GM12874 (cell line): ENCODE measurements around the gene GHR.

Experiments used
- TF ChIP-seq, protein P1 (sequence below): IDR thresholded peaks from 2 replicates; pipeline ENCODE4 v1.5.1; 2011; ENCODE audit warnings: low read depth, mild to moderate bottlenecking, control low read depth, low read length, moderate library complexity; ENCODE audit not compliant: insufficient read depth

Gene GHR

DNA sequence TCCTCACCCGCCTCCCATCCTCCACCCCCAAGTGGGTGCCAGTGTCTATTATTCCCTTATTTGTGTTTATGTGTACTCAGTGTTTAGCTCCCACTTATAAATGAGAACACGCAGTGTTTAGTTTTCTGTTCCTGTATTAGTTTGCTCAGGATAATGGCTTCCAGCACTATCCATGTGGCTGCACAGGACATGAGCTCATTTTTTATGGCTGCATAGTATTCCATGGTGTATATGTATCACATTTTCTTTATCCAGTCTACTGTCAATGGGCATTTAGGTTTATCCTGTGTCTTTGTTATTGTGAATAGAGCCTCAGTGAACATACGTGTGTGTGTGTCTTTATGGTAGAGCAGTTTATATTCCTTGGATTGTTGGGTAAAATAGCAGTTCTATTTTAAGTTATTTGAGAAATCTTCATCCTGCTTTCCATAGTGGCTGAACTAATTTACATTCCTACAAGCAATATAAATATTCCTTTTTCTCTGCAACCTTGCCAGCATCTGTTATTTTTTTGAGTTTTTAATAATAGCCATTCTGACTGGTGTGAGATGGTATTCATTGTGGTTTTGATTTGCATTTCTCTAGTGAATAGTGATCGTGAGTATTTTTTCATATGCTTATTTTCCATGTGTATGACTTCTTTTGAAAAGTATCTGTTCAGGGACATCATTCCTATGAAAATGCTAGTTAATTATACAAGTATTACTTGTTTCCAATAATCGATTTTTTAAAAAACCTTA, 169.3 kb downstream of the GHR start:
- TF ChIP-seq, protein P1, sequence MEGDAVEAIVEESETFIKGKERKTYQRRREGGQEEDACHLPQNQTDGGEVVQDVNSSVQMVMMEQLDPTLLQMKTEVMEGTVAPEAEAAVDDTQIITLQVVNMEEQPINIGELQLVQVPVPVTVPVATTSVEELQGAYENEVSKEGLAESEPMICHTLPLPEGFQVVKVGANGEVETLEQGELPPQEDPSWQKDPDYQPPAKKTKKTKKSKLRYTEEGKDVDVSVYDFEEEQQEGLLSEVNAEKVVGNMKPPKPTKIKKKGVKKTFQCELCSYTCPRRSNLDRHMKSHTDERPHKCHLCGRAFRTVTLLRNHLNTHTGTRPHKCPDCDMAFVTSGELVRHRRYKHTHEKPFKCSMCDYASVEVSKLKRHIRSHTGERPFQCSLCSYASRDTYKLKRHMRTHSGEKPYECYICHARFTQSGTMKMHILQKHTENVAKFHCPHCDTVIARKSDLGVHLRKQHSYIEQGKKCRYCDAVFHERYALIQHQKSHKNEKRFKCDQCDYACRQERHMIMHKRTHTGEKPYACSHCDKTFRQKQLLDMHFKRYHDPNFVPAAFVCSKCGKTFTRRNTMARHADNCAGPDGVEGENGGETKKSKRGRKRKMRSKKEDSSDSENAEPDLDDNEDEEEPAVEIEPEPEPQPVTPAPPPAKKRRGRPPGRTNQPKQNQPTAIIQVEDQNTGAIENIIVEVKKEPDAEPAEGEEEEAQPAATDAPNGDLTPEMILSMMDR: no peak

GRCh38 chr5:42593591-42593990, 170.4 kb downstream of the GHR start:
- TF ChIP-seq, protein P1: no peak

DNA sequence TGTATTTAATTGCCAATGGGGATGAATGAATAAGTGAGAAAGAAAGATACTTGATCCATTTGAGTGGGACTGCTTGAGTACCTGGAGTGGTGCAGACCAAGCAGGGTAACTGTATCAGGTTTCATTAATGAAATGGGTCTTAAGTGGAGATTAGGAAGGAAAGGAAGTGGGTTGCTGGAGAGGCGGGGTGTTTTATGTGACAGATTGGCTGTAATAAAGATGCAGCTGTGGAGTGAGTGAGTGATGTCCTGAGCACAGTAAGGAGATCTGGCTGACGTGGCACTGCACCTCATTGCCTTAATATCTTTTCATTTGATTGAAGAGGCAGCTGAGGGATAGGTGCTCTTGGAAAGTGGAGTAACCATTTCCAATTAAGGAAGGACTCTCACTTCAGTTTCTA, 172.4 kb downstream of the GHR start:
- TF ChIP-seq, protein P1: no peak

DNA sequence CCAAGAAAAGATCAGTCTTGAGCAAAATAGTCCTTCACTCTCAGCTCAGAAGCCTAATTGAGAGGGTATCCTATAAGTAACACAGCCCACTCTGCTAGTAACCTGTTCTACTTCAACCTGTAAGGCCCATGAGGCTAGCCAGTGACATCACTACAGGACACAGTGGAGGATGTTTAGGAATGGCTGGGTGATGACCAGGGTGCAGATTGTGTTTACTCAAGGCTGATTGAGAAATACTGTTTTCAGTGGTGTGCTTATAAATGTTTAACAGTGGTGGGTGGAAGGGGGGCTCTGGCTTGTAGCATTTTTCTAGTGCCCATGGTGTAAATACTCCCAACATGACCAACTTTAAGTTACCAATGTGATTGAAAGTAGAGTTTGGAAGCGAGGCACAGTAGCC, 173.6 kb downstream of the GHR start:
- TF ChIP-seq, protein P1: no peak

DNA sequence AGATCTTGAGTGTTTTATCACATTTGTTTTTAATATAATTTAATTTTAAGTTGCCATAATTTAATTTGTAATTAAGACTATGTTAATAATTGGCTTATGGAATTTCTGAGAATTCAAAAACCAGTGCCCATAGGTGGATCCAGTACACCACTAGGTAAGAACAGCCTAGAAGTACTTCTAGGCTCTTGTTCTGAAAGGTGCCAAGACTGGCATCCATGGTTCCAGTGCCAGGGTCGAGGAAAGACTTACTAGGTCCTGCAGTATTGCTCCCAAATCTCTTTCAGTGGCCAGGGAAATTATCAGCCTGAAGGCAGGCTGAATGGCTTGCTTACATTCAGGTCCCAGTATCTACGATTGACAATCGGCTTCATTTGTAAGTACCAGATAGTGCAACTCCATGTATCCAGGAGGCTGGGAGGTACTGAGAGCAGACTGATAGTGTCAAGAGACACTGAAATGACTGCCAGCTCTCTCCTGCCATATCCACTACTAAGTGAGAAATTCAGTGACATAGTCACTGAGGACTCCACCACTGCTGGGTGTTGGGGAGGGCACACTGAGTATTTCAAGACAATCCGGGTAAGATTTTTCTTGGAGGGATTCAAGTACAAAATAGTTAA, 174.2 kb downstream of the GHR start:
- TF ChIP-seq, protein P1: no peak

GRCh38 chr5:42598311-42598710, 175.1 kb downstream of the GHR start:
- TF ChIP-seq, protein P1: no peak

DNA sequence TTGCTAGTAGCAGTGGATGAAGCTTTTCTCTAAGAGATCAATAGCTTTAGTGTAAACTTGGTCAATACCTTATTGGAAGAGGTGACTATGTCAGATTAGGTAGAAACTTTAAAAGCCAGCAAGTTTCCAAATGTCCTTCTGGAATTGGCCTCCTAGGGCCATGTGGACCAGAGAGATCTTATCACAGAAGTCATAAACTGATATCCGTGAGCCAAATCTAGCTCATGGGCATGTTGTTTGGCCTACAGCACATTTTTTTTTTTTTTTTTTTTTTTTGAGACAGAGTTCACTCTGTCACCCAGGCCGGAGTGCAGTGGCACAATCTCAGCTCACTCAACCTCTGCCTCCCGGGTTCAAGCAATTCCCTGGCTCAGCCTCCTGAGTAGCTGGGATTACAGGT, 175.9 kb downstream of the GHR start:
- TF ChIP-seq, protein P1: no peak
